HG03196 (cell line): ENCODE results near the gene OSBPL1A.

Experiments used
- ATAC-seq: cut with Tn5 transposase; IDR thresholded peaks from one replicate; pipeline ENCODE4 v1.9.1; 2021; ENCODE audit not compliant: unreplicated experiment

The OSBPL1A gene

GRCh38 chr18:24138409-24138788, 259.2 kb downstream of the OSBPL1A start:
- no peak for ATAC-seq

DNA sequence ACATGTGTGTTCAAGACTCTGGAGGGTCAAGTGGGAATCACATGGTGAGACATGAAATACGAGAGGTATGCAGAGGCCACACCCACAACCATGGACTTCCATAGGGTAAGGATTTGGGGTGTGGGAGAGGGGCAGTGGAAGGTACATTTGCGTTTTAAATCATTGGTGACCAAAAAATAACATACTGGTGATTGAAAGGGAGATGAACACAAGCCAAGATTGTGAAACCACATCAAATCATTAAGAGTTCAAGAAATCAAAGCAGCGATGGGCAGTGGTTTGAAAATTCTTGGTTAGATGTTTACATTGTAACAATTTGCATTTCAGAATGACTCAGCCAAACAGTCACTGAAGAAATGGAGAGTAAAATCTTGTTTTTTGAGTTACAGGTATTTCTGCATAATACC, 260.7 kb downstream of the OSBPL1A start:
- no peak for ATAC-seq

- ATAC-seq = no peak
Measured at GRCh38 chr18:24130494-24130893, 267.1 kb downstream of the OSBPL1A start.

DNA sequence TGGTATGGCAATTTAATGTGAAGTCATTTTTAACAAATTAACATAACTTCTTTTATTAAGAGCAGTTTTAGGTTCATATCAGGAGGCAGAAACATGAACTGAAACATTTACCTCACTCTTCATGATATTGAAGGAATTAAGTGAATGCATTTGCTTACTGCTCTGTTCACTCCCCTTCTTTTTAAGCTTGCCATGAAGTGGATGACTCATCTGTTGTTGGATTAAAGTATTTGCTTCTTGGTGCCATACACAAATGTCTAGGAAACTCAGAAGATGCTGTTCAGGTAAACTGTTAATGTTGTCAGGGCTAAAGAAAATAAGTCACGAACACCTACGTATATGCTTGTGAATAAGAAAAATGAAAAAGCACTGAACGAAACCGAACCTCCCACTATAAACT, 268.9 kb downstream of the OSBPL1A start:
- no peak for ATAC-seq

DNA sequence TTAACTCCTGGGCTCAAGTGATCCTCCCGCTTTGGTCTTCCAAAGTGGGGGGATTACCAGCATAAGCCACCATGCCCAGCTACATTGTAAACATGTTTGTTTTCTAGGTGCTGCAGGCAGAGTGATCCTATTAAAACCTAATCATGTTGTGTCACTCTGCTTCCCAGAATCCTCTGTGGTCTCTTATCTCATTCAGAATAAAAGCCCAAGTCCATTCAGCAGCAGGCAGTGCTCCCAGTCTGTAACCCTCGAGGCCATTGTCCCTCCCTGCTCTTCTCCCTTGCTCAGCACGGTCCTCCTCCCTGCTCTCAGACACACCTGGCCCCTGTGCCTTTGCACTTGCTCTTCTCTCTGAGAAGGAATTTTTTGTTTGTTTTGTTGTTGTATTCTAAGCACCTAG, 269.9 kb downstream of the OSBPL1A start:
- ATAC-seq = no peak

- ATAC-seq = no peak
Measured at GRCh38 chr18:24126155-24126961, 271.3 kb downstream of the OSBPL1A start.

- ATAC-seq = no peak
Measured at GRCh38 chr18:24121625-24122024, 276.0 kb downstream of the OSBPL1A start.

DNA sequence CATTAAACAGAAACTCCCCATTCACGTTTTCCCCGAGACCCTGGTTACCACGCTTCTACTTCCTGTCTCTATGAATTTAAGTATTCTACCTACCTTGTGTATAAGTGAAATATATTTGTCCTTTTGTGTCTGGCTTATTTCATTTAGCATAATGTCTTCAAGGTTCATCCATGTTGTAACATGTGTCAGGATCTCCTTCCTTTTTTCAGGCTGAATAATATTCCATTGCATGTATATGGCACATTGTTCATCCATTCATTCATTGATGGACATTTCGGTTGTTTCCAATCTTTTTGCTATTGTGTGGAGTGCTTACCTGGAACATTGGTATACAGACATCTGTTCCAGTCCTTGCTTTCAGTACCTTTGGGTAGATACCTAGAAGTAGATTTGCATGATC, 276.9 kb downstream of the OSBPL1A start:
- ATAC-seq = no peak

DNA sequence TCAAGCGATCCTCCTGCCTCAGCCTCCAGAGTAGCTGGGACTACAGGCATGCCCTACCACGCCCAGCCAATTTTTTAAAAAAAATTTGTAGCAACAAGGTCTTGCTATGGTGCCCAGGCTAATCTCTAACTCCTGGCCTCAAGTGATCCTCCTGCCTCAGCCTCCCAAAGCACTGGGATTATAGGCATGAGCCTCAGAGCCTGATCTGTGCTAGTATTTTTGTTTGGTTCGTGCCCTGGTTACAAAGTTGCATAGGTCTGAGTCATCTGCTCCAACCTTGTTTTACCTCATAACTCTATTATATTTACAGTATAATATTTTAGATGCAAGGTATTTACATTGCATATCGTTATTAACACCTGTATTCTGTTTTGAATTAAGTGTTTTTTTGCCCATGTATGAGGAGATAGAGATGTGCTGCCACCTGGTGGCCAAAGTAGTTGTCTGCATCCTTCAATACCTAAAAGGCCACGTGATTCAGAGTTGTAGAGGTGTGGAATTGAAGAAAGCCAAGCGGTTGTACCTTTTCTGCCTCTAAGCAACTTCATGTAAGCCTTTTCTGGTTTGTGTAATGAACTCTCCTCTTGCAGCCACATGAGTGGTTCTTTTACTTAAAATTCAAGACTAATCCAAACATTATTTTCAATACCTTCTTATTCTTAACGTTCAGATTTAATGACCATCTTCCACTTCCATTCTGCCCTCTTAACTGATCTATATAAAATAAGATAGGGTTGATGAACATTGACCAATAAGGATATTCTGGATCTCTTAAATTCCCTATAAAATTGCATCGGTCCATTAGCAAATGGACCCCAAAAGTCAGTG, 278.7 kb downstream of the OSBPL1A start:
- ATAC-seq = peak; percentile 68

DNA sequence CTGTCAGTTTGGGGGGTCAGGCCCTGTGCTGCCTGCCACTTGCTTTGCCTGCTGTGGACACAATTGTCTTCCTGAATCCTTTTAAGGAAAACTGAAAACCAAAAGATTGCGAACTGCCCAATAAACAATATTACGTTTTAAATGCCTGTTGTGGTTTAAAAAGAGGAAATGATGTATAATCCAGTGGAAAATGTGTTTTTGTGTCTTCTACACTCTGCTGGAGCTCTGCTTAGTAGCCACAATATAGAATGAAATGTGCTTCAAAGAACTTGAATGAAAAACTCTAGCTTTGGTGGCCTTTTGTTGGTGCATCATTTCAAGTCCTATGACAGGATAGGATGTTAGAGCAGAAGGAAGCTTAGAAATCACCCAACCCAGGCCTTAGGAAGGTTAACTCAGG, 282.0 kb downstream of the OSBPL1A start:
- no peak for ATAC-seq

DNA sequence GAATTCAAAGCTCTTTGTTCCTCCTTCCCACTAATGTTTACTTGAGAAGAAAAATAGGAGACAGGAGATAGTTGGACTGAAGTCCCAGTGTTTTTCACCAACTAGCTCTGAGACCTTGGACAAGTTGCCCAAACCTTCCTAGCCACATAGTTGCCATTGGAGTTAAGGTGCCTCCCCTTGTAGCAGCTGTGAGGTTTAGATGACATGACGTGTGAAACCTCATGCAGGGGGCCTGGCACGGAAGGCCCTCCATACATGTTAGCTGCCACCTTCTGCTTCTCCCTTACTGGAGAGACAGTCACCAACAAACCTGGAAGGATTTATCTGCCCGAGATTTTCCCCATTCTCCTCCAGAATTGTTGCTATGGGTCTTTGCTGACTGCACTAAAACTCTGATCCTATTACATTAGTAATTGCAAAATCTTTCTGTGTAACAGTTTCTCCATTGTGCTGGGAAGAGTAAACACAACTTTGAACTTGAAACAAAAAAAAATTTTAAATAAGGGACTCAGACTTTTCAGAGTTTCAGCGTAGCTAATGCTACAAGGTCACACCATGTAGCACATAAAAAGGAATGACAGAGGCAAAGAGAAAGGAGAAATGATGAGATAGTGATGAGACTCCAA, 282.6 kb downstream of the OSBPL1A start:
- ATAC-seq = no peak

GRCh38 chr18:24112874-24113615, 284.6 kb downstream of the OSBPL1A start:
- no peak for ATAC-seq

DNA sequence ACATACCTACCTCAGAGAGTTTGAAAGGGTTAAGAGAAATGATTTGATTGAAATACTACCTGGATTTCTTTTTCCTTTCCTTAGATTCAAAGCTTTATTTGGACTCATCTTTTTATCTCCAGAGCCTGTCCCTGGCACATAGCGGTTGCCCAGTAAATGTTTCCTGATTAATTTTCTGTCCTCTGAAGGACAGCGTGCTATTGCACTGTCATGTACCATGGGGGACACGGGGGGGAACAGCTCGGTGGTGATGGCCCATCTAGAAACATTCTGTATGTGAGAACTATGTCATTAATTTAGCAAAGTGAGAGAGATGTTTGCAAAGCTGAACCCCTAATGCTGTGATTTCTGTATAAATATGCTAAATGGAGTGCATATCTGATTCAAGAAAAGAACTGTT, 285.2 kb downstream of the OSBPL1A start:
- no peak for ATAC-seq
